GM23338 (cell line): ENCODE measurements around the gene DNAAF2. TPM values are rescaled to one million over a fixed set of nuclear protein-coding genes. Genes with fewer than 3 reads are reported as not detected.

Experiments used
- ATAC-seq: fragments of 200-7000 bp; cut with Tn5 transposase; 3 replicates; pipeline ENCODE4 v1.9.1; 2020
- DNase-seq: peaks from one replicate; pipeline ENCODE4 v3.0.0-alpha.2; 2015; ENCODE audit warnings: low spot score
- H2AFZ ChIP-seq: fragments of 200-600 bp; sonication (generic); 2 replicates; pipeline ENCODE4 v1.8.0; 2016; ENCODE audit warnings: antibody characterized with exemption, mild to moderate bottlenecking, moderate library complexity
- H3F3A ChIP-seq: fragments of 200-600 bp; sonication (generic); replicated peaks from 2 replicates; pipeline ENCODE4 v1.8.0; 2017; ENCODE audit warnings: antibody characterized with exemption, mixed run types, low read depth
- H3K27ac ChIP-seq: fragments of 200-600 bp; sonication (generic); 2 replicates; pipeline ENCODE4 v1.6.1; 2016; ENCODE audit warnings: low read depth
- H3K27me3 ChIP-seq: fragments of 200-600 bp; sonication (generic); 2 replicates; pipeline ENCODE4 v1.8.0; 2016; ENCODE audit warnings: mild to moderate bottlenecking, mixed run types, moderate library complexity; ENCODE audit not compliant: insufficient read depth
- H3K36me3 ChIP-seq: fragments of 200-600 bp; sonication (generic); 2 replicates; pipeline ENCODE4 v1.8.0; 2016; ENCODE audit warnings: mild to moderate bottlenecking; ENCODE audit not compliant: insufficient read depth
- H3K4me1 ChIP-seq: fragments of 200-600 bp; sonication (generic); 2 replicates; pipeline ENCODE4 v1.8.0; 2016; ENCODE audit warnings: mild to moderate bottlenecking, moderate library complexity; ENCODE audit not compliant: insufficient read depth
- H3K4me2 ChIP-seq: fragments of 200-600 bp; sonication (generic); 2 replicates; pipeline ENCODE4 v1.7.1; 2017; ENCODE audit warnings: mixed run types
- H3K4me3 ChIP-seq: fragments of 200-600 bp; sonication (generic); 2 replicates; pipeline ENCODE4 v1.6.1; 2016; ENCODE audit warnings: mixed run types
- H3K79me2 ChIP-seq: fragments of 200-600 bp; sonication (generic); replicated peaks from 2 replicates; pipeline ENCODE4 v1.8.0; 2017; ENCODE audit warnings: mild to moderate bottlenecking; ENCODE audit not compliant: insufficient read depth
- H3K9me2 ChIP-seq: fragments of 200-600 bp; sonication (generic); 2 replicates; pipeline ENCODE4 v1.8.0; 2017; ENCODE audit not compliant: insufficient read depth
- H4K20me1 ChIP-seq: fragments of 200-600 bp; sonication (generic); replicated peaks from 2 replicates; pipeline ENCODE4 v1.8.0; 2017; ENCODE audit warnings: mild to moderate bottlenecking; ENCODE audit not compliant: insufficient read depth
- H3K27ac Mint-ChIP-seq: 2 replicates; pipeline ENCODE4 v1.8.0; 2020; ENCODE audit warnings: inconsistent platforms, mild to moderate bottlenecking, moderate library complexity, mixed read lengths
- H3K27me3 Mint-ChIP-seq: 3 replicates; pipeline ENCODE4 v1.8.0; 2022; ENCODE audit warnings: low read depth, mild to moderate bottlenecking, moderate library complexity, mixed read lengths, inconsistent platforms; ENCODE audit not compliant: insufficient read depth, poor library complexity
- H3K36me3 Mint-ChIP-seq: 3 replicates; pipeline ENCODE4 v1.8.0; 2021; ENCODE audit warnings: low read depth, mild to moderate bottlenecking, inconsistent platforms, moderate library complexity, mixed read lengths
- H3K4me1 Mint-ChIP-seq: 3 replicates; pipeline ENCODE4 v1.8.0; 2020; ENCODE audit warnings: mild to moderate bottlenecking, inconsistent platforms, mixed read lengths
- H3K4me3 Mint-ChIP-seq: 3 replicates; pipeline ENCODE4 v1.8.0; 2021; ENCODE audit warnings: moderate library complexity, mild to moderate bottlenecking, inconsistent platforms, mixed read lengths
- H3K9me3 Mint-ChIP-seq: 3 replicates; pipeline ENCODE4 v1.8.0; 2020; ENCODE audit warnings: moderate library complexity, mild to moderate bottlenecking, inconsistent platforms, mixed read lengths
- CREB1 ChIP-seq: fragments of 250-450 bp; sonication (Bioruptor Pico); IDR thresholded peaks from 2 replicates; pipeline ENCODE4 v1.5.0; 2020; ENCODE audit warnings: low read depth, mild to moderate bottlenecking, moderate library complexity
- EZH2 ChIP-seq: fragments of 200-600 bp; sonication (generic); IDR thresholded peaks from one replicate; pipeline ENCODE4 v1.8.0; 2017; ENCODE audit warnings: antibody characterized with exemption, mild to moderate bottlenecking, low read depth; ENCODE audit not compliant: unreplicated experiment
- NANOG ChIP-seq: IDR thresholded peaks from 2 replicates; pipeline ENCODE4 v1.6.1; 2016; ENCODE audit warnings: antibody characterized with exemption, borderline replicate concordance
- POLR2AphosphoS5 ChIP-seq: IDR thresholded peaks from 2 replicates; pipeline ENCODE4 v1.6.1; 2016; ENCODE audit warnings: antibody characterized with exemption, low read depth
- STAT1 ChIP-seq: IDR thresholded peaks from one replicate; pipeline ENCODE4 v1.6.1; 2016; ENCODE audit warnings: antibody characterized with exemption; ENCODE audit not compliant: unreplicated experiment
- ZNF331 ChIP-seq: fragments of 250-450 bp; sonication (Bioruptor Pico); IDR thresholded peaks from 2 replicates; pipeline ENCODE4 v1.5.0; 2020; ENCODE audit warnings: low read depth, mild to moderate bottlenecking, moderate library complexity
- polyA plus RNA-seq: library from polyadenylated mRNA; unstranded; fragments of >200 nt; fragmentation: Nextera tagmentation; extraction: Ambion mirVana; gene quantifications from 2 replicates; pipeline ENCODE4 v1.2.1, GENCODE V29; 2016
- total RNA-seq: library from RNA; depleted of rRNA; stranded (reverse); fragments of >200 nt; shearing (Covaris generic); gene quantifications from 2 replicates; pipeline ENCODE4 v1.2.3, GENCODE V29; 2014
- TF ChIP-seq, protein P1 (sequence below), 2 experiments: fragments of 200-600 bp in 1 of 2; sonication (generic) in 1 of 2; conservative IDR thresholded peaks; 2 replicates each; pipeline versions ENCODE4 v1.5.1 to v1.6.1; 2016 to 2017; ENCODE audit warnings: antibody characterized with exemption in 2 of 2, low read depth in 2 of 2, mild to moderate bottlenecking in 2 of 2, moderate library complexity in 1 of 2

DNAAF2 gene
- total and polyA plus RNA-seq, 2 experiments from 2014 or later: 40.4 to 62.6 TPM

DNA sequence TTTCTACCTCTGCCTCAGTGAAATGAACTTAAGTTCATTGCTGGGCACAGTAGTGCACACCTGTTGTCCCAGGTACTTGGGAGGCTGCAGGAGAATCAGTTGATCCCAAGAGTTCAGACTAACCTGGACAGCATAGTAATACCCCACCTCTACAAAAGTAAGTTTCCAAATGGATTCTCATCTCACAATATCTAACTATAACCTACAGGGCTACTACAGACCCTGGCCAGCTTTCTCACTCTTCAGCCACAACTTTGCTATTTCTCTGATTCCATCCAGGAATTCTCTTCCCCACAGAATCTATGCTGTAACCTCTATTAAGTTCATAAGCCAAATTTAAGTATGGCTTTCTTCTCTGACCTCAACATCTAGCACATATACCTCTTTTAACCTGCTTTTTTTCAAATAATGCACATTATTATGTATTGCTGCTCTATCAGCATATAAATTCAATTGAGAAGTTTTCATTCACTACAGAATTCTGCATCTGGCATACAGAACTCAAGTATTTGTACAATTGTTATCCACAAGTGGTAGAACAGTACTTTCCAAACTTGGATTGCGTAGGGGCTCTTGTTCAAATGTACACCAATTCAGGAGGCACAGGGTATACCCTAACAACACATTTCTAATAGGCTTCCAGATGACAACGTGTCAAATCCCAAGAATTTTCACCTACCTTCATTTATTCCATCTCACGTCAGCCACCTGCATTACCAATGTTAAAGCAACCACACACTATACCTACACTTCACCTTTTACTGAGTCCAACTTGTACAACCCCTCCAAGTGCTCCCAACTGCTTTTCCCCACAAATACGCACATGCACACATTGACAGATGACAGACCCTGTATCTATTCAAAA is 52.7 kb downstream of the DNAAF2 start:
- ATAC-seq: no peak; the same call in 2 of the 3 replicates
- Mint-ChIP-seq H3K4me3 (peak overlapping the region; percentile 94), H3K9me3 (peaks cover 10% of the 10 kb centered on the region; the same call in 2 of the 3 replicates), H3K27me3 (peaks cover 47% of the 10 kb centered on the region), H3K27ac (peak overlapping the region; percentile 57), H3K4me1 (peaks cover 26% of the 10 kb centered on the region), H3K36me3 (peaks cover 63% of the 10 kb centered on the region)
- Histone ChIP-seq H2AFZ (no peak overlapping the region), H3F3A (peaks cover 39% of the 10 kb centered on the region), H3K4me2 (peak overlapping the region; percentile 95), H3K27me3 (no peaks in the 10 kb centered on the region), H3K36me3 (peaks cover 24% of the 10 kb centered on the region), H3K79me2 (peaks cover 76% of the 10 kb centered on the region), H3K4me3 (peak overlapping the region; percentile 98), H3K4me1 (peaks cover 16% of the 10 kb centered on the region), H3K9me2 (no peaks in the 10 kb centered on the region), H3K27ac (peak overlapping the region; percentile 89), H4K20me1 (peaks cover 68% of the 10 kb centered on the region)
- TF ChIP-seq, protein P1, sequence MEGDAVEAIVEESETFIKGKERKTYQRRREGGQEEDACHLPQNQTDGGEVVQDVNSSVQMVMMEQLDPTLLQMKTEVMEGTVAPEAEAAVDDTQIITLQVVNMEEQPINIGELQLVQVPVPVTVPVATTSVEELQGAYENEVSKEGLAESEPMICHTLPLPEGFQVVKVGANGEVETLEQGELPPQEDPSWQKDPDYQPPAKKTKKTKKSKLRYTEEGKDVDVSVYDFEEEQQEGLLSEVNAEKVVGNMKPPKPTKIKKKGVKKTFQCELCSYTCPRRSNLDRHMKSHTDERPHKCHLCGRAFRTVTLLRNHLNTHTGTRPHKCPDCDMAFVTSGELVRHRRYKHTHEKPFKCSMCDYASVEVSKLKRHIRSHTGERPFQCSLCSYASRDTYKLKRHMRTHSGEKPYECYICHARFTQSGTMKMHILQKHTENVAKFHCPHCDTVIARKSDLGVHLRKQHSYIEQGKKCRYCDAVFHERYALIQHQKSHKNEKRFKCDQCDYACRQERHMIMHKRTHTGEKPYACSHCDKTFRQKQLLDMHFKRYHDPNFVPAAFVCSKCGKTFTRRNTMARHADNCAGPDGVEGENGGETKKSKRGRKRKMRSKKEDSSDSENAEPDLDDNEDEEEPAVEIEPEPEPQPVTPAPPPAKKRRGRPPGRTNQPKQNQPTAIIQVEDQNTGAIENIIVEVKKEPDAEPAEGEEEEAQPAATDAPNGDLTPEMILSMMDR (conservative IDR thresholded peaks at IDR 0.05; ENCODE audit: low read depth in 2 of 2): no peak
- TF ChIP-seq POLR2AphosphoS5 (peak; percentile 32), EZH2 (no peak)
- no peak for DNase-seq

DNA sequence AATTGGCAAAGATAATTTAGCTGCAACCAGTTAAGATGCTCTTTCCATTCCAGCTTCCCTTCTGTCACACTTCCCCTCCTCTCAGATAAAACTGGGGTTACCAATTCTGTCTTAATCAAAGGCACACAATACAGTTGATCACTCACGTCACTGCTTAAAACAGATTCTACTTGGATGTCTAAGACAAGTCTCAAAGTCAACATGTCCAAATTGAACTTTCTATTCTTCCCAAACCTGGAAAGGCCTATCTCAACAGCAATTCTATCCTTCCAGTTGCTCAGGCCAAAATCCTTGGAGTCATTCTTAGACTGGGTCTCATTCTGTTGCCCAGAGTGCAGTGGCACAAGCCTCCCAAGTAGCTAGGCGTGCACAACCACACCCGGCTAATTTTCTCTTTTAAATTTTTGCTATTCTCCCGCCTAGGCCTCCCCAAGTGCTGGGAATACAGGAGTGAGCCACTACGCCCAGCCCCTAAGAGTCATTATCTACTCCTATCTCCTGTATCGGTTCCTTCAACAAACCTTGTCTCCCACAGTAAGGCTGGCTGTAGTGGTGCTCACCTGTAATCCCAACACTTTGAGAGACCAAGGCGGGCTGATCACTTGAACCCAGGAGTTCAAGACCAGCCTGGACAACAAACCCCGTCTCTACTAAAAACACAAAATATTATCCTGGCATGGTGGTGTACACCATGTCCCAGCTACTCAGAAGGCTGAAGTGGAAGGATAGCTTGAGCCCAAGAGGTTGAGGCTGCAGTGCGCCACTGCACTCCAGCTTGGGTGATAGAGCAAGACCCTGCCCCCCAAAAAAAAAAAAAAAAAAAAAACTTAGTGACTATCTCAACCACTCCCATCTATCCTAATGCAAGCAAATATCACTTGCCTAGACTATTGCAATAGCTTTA is 53.6 kb downstream of the DNAAF2 start:
- peaks cover 16% of the 10 kb centered on the region for H3K4me1 ChIP-seq
- H3K9me2 ChIP-seq: no peaks in the 10 kb centered on the region
- no peaks in the 10 kb centered on the region for H3K27me3 ChIP-seq
- H3K4me3 ChIP-seq: no peak overlapping the region
- H3K4me3 Mint-ChIP-seq: peak overlapping the region; percentile 94; the same call in 1 of the 3 replicates
- no peak overlapping the region for H2AFZ ChIP-seq
- peaks cover 10% of the 10 kb centered on the region; the same call in 2 of the 3 replicates for H3K9me3 Mint-ChIP-seq
- peak overlapping the region; percentile 57 for H3K27ac Mint-ChIP-seq
- peaks cover 75% of the 10 kb centered on the region for H4K20me1 ChIP-seq
- H3K27ac ChIP-seq: peak overlapping the region; percentile 89
- peaks cover 26% of the 10 kb centered on the region for H3K4me1 Mint-ChIP-seq
- peaks cover 76% of the 10 kb centered on the region for H3K79me2 ChIP-seq
- DNase-seq (no peak), ATAC-seq (peak; percentile 5; the same call in 1 of the 3 replicates)
- peak overlapping the region; percentile 95 for H3K4me2 ChIP-seq
- H3K27me3 Mint-ChIP-seq: peaks cover 43% of the 10 kb centered on the region
- H3K36me3 ChIP-seq: peaks cover 28% of the 10 kb centered on the region
- H3K36me3 Mint-ChIP-seq: peaks cover 70% of the 10 kb centered on the region
- H3F3A ChIP-seq: peaks cover 43% of the 10 kb centered on the region
- TF ChIP-seq, protein P1 (conservative IDR thresholded peaks at IDR 0.05; ENCODE audit: low read depth in 2 of 2): no peak
- no peak for TF ChIP-seq ZNF331 (CRISPR knock-in tag)
- TF ChIP-seq NANOG: no peak
- no peak for TF ChIP-seq CREB1 (CRISPR knock-in tag)
- no peak; the same call in 1 of the 2 replicates for TF ChIP-seq POLR2AphosphoS5
- no peak for TF ChIP-seq STAT1
